H1 (cell line): Measurements from ENCODE around the gene BIN1. TPM values are rescaled to one million over a fixed set of nuclear protein-coding genes. Genes with fewer than 3 reads are reported as not detected.

Source experiments
- CHD7 ChIP-seq: fragments of 300-600 bp; sonication (generic); IDR thresholded peaks from 2 replicates; pipeline ENCODE4 v1.7.1; 2012; ENCODE audit warnings: low read length, moderate library complexity, mild to moderate bottlenecking, inconsistent platforms; ENCODE audit not compliant: insufficient replicate concordance
- polyA plus RNA-seq, 7 experiments: library from polyadenylated mRNA; depleted of rRNA in 3 of 7; stranded (reverse) in 5 of 7; unstranded in 2 of 7; fragments of >200 nt in 5 of 7; fragments of 200-250 nt in 2 of 7; gene quantifications; 1 replicate in 5 of 7; 2 replicates in 1 of 7; 4 replicates in 1 of 7; pipeline versions ENCODE4 v1.2.1 to v1.2.3, GENCODE V29; 2011 to 2013; ENCODE audit warnings: missing spikeins in 2 of 7, mixed read lengths in 2 of 7
- total RNA-seq: library from RNA; stranded (reverse); fragmentation: NEBNext Ultra II Directional; extraction: Animal tissue kit (Norgen Biotek cat#: 25700); gene quantifications from 2 replicates; pipeline ENCODE4 v1.2.1, GENCODE V29; 2021

Gene BIN1
- total and polyA plus RNA-seq, 2 of the 8 experiments (the other 6 are each of a cell fraction or from before 2014, with no cell fraction given), result 23.6 to 35.6 TPM

DNA sequence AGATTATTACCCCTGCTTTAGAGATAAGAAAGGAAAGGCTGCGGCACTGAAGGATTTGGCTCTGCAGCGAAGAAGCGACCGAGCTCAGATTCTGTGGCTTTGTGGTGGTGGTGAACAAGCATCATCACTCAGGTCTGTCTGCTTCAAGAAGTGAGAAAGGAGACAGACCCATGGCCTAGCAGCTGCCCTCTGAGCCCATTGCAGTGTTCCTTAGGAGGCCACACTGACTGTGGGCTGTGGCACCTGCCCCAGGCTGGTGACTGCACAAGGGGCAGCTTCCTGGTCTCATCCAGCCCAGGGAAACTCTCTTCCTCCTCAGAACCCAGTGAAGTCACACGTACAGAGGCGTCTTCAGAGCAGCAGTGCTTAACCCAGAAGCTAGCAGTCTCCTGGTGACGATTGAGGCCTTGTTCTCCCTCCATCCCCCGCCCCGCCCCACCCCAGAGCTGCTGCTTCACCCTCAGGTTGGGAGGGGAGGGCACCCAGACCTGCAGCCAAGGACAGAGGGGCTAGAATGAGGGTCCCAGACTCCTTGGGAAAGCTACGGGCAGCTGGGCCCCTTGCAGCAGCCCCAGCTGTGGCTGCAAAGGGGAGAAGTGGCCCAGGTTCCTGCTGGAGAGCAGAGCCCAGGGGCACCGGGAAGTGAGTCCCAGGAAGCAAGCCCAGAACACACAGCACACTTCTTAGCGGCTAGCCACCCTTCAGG is 22.2 kb downstream of the BIN1 start (continued):
- TF ChIP-seq CHD7, result no peak
- TF ChIP-seq, all 59 proteins: peak for 0
